DOHH2 (cell line): ENCODE data around the gene ELP1.

ENCODE experiments used
- CTCF ChIP-seq: fragments of 200-600 bp; sonication (generic); IDR thresholded peaks from one replicate; pipeline ENCODE4 v1.5.1; 2014; ENCODE audit warnings: antibody characterized with exemption, mild to moderate bottlenecking, low read depth, low read length; ENCODE audit not compliant: poor library complexity, severe bottlenecking
- EZH2phosphoT487 ChIP-seq: fragments of 200-600 bp; sonication (generic); IDR thresholded peaks from 2 replicates; pipeline ENCODE4 v1.6.1; 2017; ENCODE audit warnings: borderline replicate concordance, mild to moderate bottlenecking, antibody characterized with exemption, low read length, moderate library complexity, mixed read lengths

GRCh38 chr9:108950168-108950567 lies 16.2 kb upstream of the ELP1 start:
- no peak for TF ChIP-seq CTCF
- no peak for TF ChIP-seq EZH2phosphoT487
